ENCODE data around the gene DEAF1. TPM values are rescaled to one million over a fixed set of nuclear protein-coding genes. Genes with fewer than 3 reads are reported as not detected.
A peak's percentile ranks its signal among the peaks of the same experiment; 100 is the strongest.

Gene DEAF1
- total and polyA plus RNA-seq, 10 of the 15 experiments (the other 5 are each of a cell fraction or from before 2014, with no cell fraction given) = 0.68 to 51.3 (median 25.9) TPM

- TF ChIP-seq RELB (IDR thresholded peaks at IDR 0.05; ENCODE audit: low read depth) = no peak
Observed at GRCh38 chr11:620935-621814, 73.8 kb downstream of the DEAF1 start (continued).

- FAIRE-seq (no peak), ATAC-seq (no peak), DNase-seq (ENCODE audit: low read depth, low spot score) (no peak)
- TF ChIP-seq CREM (IDR thresholded peaks at IDR 0.05; ENCODE audit: low read depth) = no peak
- peak; percentile 22; the same call in 1 of the 2 replicates for TF ChIP-seq POLR2A (IDR thresholded peaks at IDR 0.05; ENCODE audit: low read depth, low read length)
- Histone ChIP-seq H3K9me3 (replicated peaks; ENCODE audit: control insufficient read depth, insufficient read depth, low read length) (no peaks in the 10 kb centered on the region), H2AFZ (ENCODE audit: control insufficient read depth, low read depth, low read length) (no peak overlapping the region), H4K20me1 (ENCODE audit: control insufficient read depth, insufficient read depth) (no peaks in the 10 kb centered on the region), H3K27me3 (replicated peaks in 1 of 2; ENCODE audit: control insufficient read depth in 2 of 2, insufficient read depth in 2 of 2, low read length in 1 of 2) (no peaks in the 10 kb centered on the region), H3K9ac (ENCODE audit: control insufficient read depth, insufficient read depth, low read length) (no peak overlapping the region), H3K4me1 (ENCODE audit: control insufficient read depth, insufficient read depth, low read length) (peaks cover 4% of the 10 kb centered on the region), H3K4me3 (no peak overlapping the region), H3K27ac (ENCODE audit: control insufficient read depth, insufficient read depth) (no peak overlapping the region), H3K4me2 (ENCODE audit: control insufficient read depth, insufficient read depth) (no peak overlapping the region), H3K36me3 (ENCODE audit: control insufficient read depth in 2 of 2, insufficient read depth in 2 of 2, low read length in 1 of 2) (no peaks in the 10 kb centered on the region), H3K79me2 (ENCODE audit: control insufficient read depth, insufficient read depth, low read length) (peaks cover 5% of the 10 kb centered on the region)
- ChIA-PET SMC1A (ENCODE audit: uncharacterized antibody, unreplicated experiment) (no interaction called here), POLR2A (interaction anchor here (0.5 kb wide), 1 partner anchor 106 kb away, joined by 4 read pairs; no protein-coding TSS in a partner anchor), RAD21 (ENCODE audit: unreplicated experiment) (no interaction called here), CTCF (no interaction called here)
- 87% methylated on average over 13 of the region's 13 CpGs for WGBS (ENCODE audit: insufficient coverage, insufficient replicate concordance, low lambda C conversion rate, missing lambda C conversion rate)
- no TSS peak for BruUV-seq (replicated peaks)
- in situ Hi-C loops (cut with MboI) (no loop called here), intact Hi-C loops (cut with micrococcal nuclease; ENCODE audit: unreplicated experiment) (no loop called here)
Observed at GRCh38 chr11:620201-620600, 74.8 kb downstream of the DEAF1 start.

Data from GM12878 (cell line).